HL-60 (cell line): ENCODE data around the gene KIF26A.

Experiments used
- DNase-seq, 2 experiments: peaks; one replicate each; pipeline ENCODE4 v3.0.0-alpha.2; 2010 to 2020; ENCODE audit warnings: low read depth in 1 of 2, low spot score in 1 of 2
- H3K27ac ChIP-seq: fragments of 250-450 bp; sonication (Bioruptor Pico); replicated peaks from 2 replicates; pipeline ENCODE4 v1.5.1; 2020; ENCODE audit warnings: mild to moderate bottlenecking, moderate library complexity
- H3K27me3 ChIP-seq: fragments of 250-450 bp; sonication (Bioruptor Pico); 2 replicates; pipeline ENCODE4 v1.5.1; 2021; ENCODE audit warnings: mild to moderate bottlenecking, moderate library complexity; ENCODE audit not compliant: insufficient read depth, poor library complexity, severe bottlenecking
- H3K4me3 ChIP-seq: replicated peaks from 2 replicates; pipeline ENCODE4 v1.5.1; 2011; ENCODE audit warnings: mild to moderate bottlenecking, control low read depth, low read length; ENCODE audit not compliant: insufficient read depth
- GABPA ChIP-seq: IDR thresholded peaks from 2 replicates; pipeline ENCODE4 v1.6.1; 2012; ENCODE audit warnings: low read depth
- POLR2AphosphoS5 ChIP-seq: IDR thresholded peaks from 2 replicates; pipeline ENCODE4 v1.6.1; 2012; ENCODE audit warnings: low read depth
- SPI1 ChIP-seq: IDR thresholded peaks from 2 replicates; pipeline ENCODE4 v1.6.1; 2012; ENCODE audit warnings: low read depth, mild to moderate bottlenecking, borderline replicate concordance
- TF ChIP-seq, protein P1 (sequence below): IDR thresholded peaks from 2 replicates; pipeline ENCODE4 v1.6.1; 2012; ENCODE audit warnings: low read depth; ENCODE audit not compliant: insufficient replicate concordance
- TF ChIP-seq, protein P2 (sequence below): IDR thresholded peaks from one replicate; pipeline ENCODE4 v1.5.1; 2011; ENCODE audit warnings: low read length, control low read depth, inconsistent platforms; ENCODE audit not compliant: insufficient read depth

KIF26A gene

DNA sequence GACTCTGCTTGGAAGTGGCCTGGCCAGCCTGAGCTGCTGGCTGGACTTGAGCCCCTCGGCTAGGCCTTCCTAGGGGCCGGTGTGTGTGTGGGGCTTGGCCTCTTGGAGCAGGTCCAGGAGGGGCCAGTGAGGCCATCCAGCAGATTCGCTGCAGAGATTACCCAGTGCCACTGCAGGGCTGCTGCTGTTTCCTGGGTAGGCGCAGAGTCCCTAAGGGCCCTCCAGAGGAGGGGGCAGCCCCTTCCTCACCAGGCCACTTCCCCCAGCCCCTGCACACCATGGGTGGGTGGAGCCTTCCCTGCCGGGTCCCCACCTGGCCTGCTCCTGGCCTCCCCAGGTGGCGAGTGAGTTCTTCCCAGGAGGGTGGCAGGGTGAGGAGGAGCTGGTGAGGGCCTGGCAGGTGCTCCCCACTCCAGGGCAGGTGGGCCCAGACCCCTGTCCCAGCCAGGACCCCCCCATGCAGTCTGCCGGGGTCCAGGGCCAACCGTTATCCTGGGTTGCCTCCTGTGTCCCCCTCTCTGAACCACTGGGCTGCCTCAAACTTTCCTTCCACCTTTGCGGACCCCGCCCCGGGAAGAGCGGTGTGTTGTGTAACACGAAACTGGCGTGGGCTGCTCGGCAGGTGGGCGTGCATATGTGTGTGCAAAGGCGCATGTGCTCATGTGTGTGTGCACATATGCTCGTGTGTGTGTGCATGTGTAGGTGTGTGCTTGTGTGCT, 27.7 kb upstream of the KIF26A start:
- DNase-seq: no peak
- Histone ChIP-seq H3K4me3 (no peak overlapping the region), H3K27ac (no peak overlapping the region), H3K27me3 (peaks cover 2% of the 10 kb centered on the region)
- TF ChIP-seq, protein P1, sequence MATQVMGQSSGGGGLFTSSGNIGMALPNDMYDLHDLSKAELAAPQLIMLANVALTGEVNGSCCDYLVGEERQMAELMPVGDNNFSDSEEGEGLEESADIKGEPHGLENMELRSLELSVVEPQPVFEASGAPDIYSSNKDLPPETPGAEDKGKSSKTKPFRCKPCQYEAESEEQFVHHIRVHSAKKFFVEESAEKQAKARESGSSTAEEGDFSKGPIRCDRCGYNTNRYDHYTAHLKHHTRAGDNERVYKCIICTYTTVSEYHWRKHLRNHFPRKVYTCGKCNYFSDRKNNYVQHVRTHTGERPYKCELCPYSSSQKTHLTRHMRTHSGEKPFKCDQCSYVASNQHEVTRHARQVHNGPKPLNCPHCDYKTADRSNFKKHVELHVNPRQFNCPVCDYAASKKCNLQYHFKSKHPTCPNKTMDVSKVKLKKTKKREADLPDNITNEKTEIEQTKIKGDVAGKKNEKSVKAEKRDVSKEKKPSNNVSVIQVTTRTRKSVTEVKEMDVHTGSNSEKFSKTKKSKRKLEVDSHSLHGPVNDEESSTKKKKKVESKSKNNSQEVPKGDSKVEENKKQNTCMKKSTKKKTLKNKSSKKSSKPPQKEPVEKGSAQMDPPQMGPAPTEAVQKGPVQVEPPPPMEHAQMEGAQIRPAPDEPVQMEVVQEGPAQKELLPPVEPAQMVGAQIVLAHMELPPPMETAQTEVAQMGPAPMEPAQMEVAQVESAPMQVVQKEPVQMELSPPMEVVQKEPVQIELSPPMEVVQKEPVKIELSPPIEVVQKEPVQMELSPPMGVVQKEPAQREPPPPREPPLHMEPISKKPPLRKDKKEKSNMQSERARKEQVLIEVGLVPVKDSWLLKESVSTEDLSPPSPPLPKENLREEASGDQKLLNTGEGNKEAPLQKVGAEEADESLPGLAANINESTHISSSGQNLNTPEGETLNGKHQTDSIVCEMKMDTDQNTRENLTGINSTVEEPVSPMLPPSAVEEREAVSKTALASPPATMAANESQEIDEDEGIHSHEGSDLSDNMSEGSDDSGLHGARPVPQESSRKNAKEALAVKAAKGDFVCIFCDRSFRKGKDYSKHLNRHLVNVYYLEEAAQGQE: no peak
- TF ChIP-seq, protein P2, sequence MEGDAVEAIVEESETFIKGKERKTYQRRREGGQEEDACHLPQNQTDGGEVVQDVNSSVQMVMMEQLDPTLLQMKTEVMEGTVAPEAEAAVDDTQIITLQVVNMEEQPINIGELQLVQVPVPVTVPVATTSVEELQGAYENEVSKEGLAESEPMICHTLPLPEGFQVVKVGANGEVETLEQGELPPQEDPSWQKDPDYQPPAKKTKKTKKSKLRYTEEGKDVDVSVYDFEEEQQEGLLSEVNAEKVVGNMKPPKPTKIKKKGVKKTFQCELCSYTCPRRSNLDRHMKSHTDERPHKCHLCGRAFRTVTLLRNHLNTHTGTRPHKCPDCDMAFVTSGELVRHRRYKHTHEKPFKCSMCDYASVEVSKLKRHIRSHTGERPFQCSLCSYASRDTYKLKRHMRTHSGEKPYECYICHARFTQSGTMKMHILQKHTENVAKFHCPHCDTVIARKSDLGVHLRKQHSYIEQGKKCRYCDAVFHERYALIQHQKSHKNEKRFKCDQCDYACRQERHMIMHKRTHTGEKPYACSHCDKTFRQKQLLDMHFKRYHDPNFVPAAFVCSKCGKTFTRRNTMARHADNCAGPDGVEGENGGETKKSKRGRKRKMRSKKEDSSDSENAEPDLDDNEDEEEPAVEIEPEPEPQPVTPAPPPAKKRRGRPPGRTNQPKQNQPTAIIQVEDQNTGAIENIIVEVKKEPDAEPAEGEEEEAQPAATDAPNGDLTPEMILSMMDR: no peak
- TF ChIP-seq POLR2AphosphoS5 (no peak), GABPA (no peak), SPI1 (no peak)

DNA sequence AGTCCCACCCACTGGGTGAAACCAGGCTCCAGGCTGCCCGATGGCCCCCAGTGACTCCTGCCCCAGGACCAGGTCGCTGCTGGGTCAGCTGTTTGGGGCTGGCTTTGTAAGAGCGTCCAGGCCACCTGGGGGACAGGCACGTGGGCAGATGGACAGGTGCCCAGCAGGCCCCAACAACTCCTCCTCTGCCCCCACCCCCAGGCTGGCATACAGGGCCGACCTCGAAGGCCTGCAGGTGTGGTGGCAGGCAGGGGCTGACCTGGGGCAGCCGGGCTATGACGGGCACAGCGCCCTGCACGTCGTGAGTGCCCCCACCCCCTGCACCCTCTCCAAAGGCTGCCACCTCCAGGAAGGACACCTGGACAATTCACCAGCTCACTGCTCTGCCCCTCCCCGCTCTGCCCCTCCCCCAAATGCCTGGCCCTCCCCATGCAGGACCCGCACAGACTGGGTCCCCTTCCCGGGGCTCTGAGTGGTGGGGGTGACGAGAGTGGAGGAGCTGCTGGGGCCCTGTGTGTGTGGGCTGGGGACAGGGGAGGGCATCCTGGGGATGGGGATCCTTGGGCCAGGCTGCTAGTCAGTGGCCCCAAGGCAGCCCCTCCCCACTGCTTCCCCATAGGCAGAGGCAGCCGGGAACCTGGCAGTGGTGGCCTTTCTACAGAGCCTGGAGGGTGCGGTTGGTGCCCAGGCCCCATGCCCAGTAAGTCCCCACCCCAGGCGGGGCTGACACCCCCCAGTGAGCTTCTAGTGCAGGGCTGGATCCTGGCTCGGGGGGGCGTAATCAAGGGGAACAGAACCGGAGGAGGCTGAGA, 26.9 kb upstream of the KIF26A start:
- no peak for DNase-seq
- TF ChIP-seq, protein P2: no peak
- TF ChIP-seq GABPA: no peak
- TF ChIP-seq, protein P1: no peak
- TF ChIP-seq SPI1: no peak
- TF ChIP-seq POLR2AphosphoS5: no peak

DNA sequence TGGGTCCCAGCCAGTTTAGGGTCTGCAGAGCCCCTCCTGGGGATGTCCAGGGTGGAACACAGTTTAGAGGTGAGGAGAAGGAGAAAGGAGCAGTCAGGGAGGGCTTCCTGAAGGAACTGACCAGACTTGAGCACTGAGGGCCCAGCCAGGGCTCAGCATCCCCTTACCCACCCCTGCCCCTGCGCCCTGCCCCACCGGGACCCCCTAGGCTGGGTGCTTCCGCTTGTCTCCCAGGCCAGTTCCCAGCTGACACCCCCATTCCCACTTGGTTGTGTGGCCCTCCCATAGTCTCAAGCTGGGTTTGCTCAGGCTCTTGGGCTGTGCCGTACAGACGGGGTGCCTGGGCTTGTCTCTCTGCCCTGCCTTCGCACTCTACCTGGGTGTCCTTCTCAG, 26.3 kb upstream of the KIF26A start:
- Histone ChIP-seq H3K4me3 (no peak overlapping the region), H3K27ac (no peak overlapping the region), H3K27me3 (peaks cover 11% of the 10 kb centered on the region)
- DNase-seq: no peak
- TF ChIP-seq, protein P2: no peak
- TF ChIP-seq SPI1 (no peak), GABPA (no peak), POLR2AphosphoS5 (no peak)
- TF ChIP-seq, protein P1: no peak

More for the DNA sequence above, 26.9 kb upstream of the KIF26A start:
- Histone ChIP-seq H3K4me3 (no peak overlapping the region), H3K27me3 (peaks cover 10% of the 10 kb centered on the region), H3K27ac (no peak overlapping the region)
